PC-9 (cell line): ENCODE results near the gene SH3PXD2A. TPM values are rescaled to one million over a fixed set of nuclear protein-coding genes. Genes with fewer than 3 reads are reported as not detected.

Experiments
- BruUV-seq: library from RNA; stranded (reverse); fragments of 400-500 nt; replicated peaks from 2 replicates; lab custom pipeline; 2021; lab: Mats Ljungman, UMichigan
- CTCF ChIA-PET: fragments of 300-600 bp; sonication (Branson Sonifier 250); formaldehyde crosslinking; loops from one replicate; lab custom pipeline; 2022; ENCODE audit warnings: antibody characterized with exemption; lab: Charles Lee
- POLR2A ChIA-PET: fragments of 300-600 bp; sonication (Branson Sonifier 250); formaldehyde crosslinking; loops from one replicate; lab custom pipeline; 2022; ENCODE audit warnings: antibody characterized with exemption; ENCODE audit not compliant: unreplicated experiment; lab: Charles Lee
- DNase-seq, 2 experiments: peaks; one replicate each; pipeline versions ENCODE4 v3.0.0 to v3.0.0-alpha.2; 2015 to 2022; ENCODE audit warnings: mixed read lengths in 1 of 2
- H2AFZ ChIP-seq: fragments of 200-600 bp; sonication (generic); 2 replicates; pipeline ENCODE4 v1.8.1; 2017; ENCODE audit warnings: antibody characterized with exemption
- H3F3A ChIP-seq: fragments of 200-600 bp; sonication (generic); 2 replicates; pipeline ENCODE4 v1.8.1; 2017; ENCODE audit warnings: antibody characterized with exemption, mild to moderate bottlenecking, low read depth; ENCODE audit not compliant: insufficient read depth
- H3K27ac ChIP-seq: fragments of 200-600 bp; sonication (generic); 2 replicates; pipeline ENCODE4 v1.6.1; 2016; ENCODE audit warnings: mixed run types
- H3K27me3 ChIP-seq: fragments of 200-600 bp; sonication (generic); 2 replicates; pipeline ENCODE4 v1.6.1; 2016; ENCODE audit warnings: low read depth, mixed run types; ENCODE audit not compliant: insufficient read depth
- H3K36me3 ChIP-seq: fragments of 200-600 bp; sonication (generic); 2 replicates; pipeline ENCODE4 v1.6.1; 2016; ENCODE audit warnings: low read depth, mixed run types
- H3K4me1 ChIP-seq: fragments of 200-600 bp; sonication (generic); replicated peaks from 2 replicates; pipeline ENCODE4 v1.6.1; 2016; ENCODE audit warnings: mixed run types; ENCODE audit not compliant: insufficient read depth
- H3K4me2 ChIP-seq: fragments of 200-600 bp; sonication (generic); 2 replicates; pipeline ENCODE4 v1.6.1; 2017; ENCODE audit warnings: mixed run types
- H3K4me3 ChIP-seq: fragments of 200-600 bp; sonication (generic); 2 replicates; pipeline ENCODE4 v1.6.1; 2016; ENCODE audit warnings: mixed run types
- H3K79me2 ChIP-seq: fragments of 200-600 bp; sonication (generic); 2 replicates; pipeline ENCODE4 v1.6.1; 2017; ENCODE audit warnings: low read depth, mixed run types
- H3K9me2 ChIP-seq: fragments of 200-600 bp; sonication (generic); 2 replicates; pipeline ENCODE4 v1.8.1; 2017; ENCODE audit warnings: mild to moderate bottlenecking; ENCODE audit not compliant: insufficient read depth
- H3K9me3 ChIP-seq: fragments of 200-600 bp; sonication (generic); 2 replicates; pipeline ENCODE4 v1.8.1; 2016; ENCODE audit warnings: low read depth; ENCODE audit not compliant: insufficient read depth
- H4K20me1 ChIP-seq: fragments of 200-600 bp; sonication (generic); 2 replicates; pipeline ENCODE4 v1.8.1; 2017; ENCODE audit not compliant: insufficient read depth
- EZH2 ChIP-seq: fragments of 200-600 bp; sonication (generic); IDR thresholded peaks from 2 replicates; pipeline ENCODE4 v1.8.0; 2017; ENCODE audit warnings: antibody characterized with exemption, low read depth
- intact Hi-C: fragments of 100-400 bp; cut with micrococcal nuclease; formaldehyde crosslinking; loops from one replicate; pipeline ENCODE4 v1.10.0; 2022; ENCODE audit not compliant: unreplicated experiment
- total RNA-seq: library from RNA; stranded (reverse); gene quantifications from 2 replicates; pipeline ENCODE4 v1.2.3, GENCODE V29; 2021
- TF ChIP-seq, protein P1 (sequence below): fragments of 200-600 bp; sonication (generic); conservative IDR thresholded peaks from 2 replicates; pipeline ENCODE4 v1.6.1; 2017; ENCODE audit warnings: mixed run types, antibody characterized with exemption, mild to moderate bottlenecking, moderate library complexity

SH3PXD2A gene
- total RNA-seq, 1 experiment from 2014 or later, result 12.5 TPM

- H3K27me3 ChIP-seq, result no peaks in the 10 kb centered on the region
- no peak overlapping the region for H3K27ac ChIP-seq
- H3K4me3 ChIP-seq, result no peak overlapping the region
- H4K20me1 ChIP-seq, result no peaks in the 10 kb centered on the region
- H3K36me3 ChIP-seq, result no peaks in the 10 kb centered on the region
- H3K79me2 ChIP-seq, result no peaks in the 10 kb centered on the region
- H2AFZ ChIP-seq, result no peak overlapping the region
- BruUV-seq, result no TSS peak
- H3F3A ChIP-seq, result no peaks in the 10 kb centered on the region
- TF ChIP-seq, protein P1, sequence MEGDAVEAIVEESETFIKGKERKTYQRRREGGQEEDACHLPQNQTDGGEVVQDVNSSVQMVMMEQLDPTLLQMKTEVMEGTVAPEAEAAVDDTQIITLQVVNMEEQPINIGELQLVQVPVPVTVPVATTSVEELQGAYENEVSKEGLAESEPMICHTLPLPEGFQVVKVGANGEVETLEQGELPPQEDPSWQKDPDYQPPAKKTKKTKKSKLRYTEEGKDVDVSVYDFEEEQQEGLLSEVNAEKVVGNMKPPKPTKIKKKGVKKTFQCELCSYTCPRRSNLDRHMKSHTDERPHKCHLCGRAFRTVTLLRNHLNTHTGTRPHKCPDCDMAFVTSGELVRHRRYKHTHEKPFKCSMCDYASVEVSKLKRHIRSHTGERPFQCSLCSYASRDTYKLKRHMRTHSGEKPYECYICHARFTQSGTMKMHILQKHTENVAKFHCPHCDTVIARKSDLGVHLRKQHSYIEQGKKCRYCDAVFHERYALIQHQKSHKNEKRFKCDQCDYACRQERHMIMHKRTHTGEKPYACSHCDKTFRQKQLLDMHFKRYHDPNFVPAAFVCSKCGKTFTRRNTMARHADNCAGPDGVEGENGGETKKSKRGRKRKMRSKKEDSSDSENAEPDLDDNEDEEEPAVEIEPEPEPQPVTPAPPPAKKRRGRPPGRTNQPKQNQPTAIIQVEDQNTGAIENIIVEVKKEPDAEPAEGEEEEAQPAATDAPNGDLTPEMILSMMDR, result no peak
- no peak for TF ChIP-seq EZH2
- no peaks in the 10 kb centered on the region for H3K4me1 ChIP-seq
- no peaks in the 10 kb centered on the region for H3K9me3 ChIP-seq
- H3K4me2 ChIP-seq, result no peak overlapping the region
- CTCF ChIA-PET, result no interaction called here
- POLR2A ChIA-PET, result no interaction called here
- no peaks in the 10 kb centered on the region for H3K9me2 ChIP-seq
- DNase-seq, result no peak
- intact Hi-C loops, result no loop called here
These were observed 12.8 kb downstream of the SH3PXD2A start for GRCh38 chr10:103842605-103843004.

DNA sequence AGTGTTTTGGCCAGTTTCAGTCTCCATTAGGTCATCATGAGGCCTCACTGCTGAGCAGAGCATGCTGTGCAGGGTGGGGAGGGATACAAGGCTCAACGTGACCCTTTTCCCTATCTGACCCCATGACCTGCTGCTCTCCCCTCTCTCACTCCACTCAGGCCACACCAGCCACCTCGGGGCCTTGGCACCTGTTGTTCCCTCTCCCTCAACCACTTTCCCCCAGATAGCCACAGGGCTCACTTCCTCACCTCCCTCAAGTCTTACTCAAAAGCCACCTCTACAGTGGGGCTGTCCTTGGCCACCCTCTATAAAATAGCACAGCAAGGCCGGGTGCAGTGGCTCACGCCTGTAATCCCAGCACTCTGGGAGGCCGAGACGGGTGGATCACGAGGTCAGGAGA lies 13.9 kb downstream of the SH3PXD2A start:
- CTCF ChIA-PET, result no interaction called here
- TF ChIP-seq, protein P1, result no peak
- no peak for TF ChIP-seq EZH2
- no peak for DNase-seq
- no TSS peak for BruUV-seq
- Histone ChIP-seq H3K9me2 (no peaks in the 10 kb centered on the region), H3K4me1 (no peaks in the 10 kb centered on the region), H3K27me3 (no peaks in the 10 kb centered on the region), H3K4me3 (no peak overlapping the region), H2AFZ (no peak overlapping the region), H3F3A (no peaks in the 10 kb centered on the region), H3K79me2 (no peaks in the 10 kb centered on the region), H3K9me3 (no peaks in the 10 kb centered on the region), H3K27ac (no peak overlapping the region), H3K36me3 (no peaks in the 10 kb centered on the region), H3K4me2 (no peak overlapping the region), H4K20me1 (no peaks in the 10 kb centered on the region)
- POLR2A ChIA-PET, result no interaction called here
- intact Hi-C loops, result no loop called here

DNA sequence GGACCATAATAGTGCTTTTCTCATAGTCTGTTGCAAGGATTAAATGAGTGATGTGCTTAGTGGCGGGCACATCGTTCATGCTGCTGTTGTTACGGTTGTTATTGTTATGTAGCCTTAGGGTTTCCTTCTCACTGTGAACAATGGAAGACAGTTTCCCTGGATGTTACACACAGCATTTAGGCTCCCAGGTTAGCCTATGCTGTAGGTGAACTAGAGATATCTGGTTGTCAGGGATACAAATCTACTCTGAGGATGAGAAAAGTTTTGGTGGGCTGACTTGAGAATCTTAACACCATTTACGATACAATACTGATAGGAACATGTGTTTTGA lies 14.7 kb downstream of the SH3PXD2A start:
- TF ChIP-seq, protein P1, result no peak
- TF ChIP-seq EZH2, result no peak
- CTCF ChIA-PET, result no interaction called here
- H3K4me1 ChIP-seq, result no peaks in the 10 kb centered on the region

More for the DNA sequence above, 14.7 kb downstream of the SH3PXD2A start:
- no peaks in the 10 kb centered on the region for H3K9me2 ChIP-seq
- no TSS peak for BruUV-seq
- H2AFZ ChIP-seq, result no peak overlapping the region
- no peaks in the 10 kb centered on the region for H4K20me1 ChIP-seq
- no peaks in the 10 kb centered on the region for H3K36me3 ChIP-seq
- H3K4me2 ChIP-seq, result no peak overlapping the region
- no peak overlapping the region for H3K27ac ChIP-seq
- H3K79me2 ChIP-seq, result no peaks in the 10 kb centered on the region
- no peaks in the 10 kb centered on the region for H3K9me3 ChIP-seq
- no peaks in the 10 kb centered on the region for H3K27me3 ChIP-seq
- H3F3A ChIP-seq, result no peaks in the 10 kb centered on the region
- no peak overlapping the region for H3K4me3 ChIP-seq
- intact Hi-C loops, result no loop called here
- POLR2A ChIA-PET, result no interaction called here
- DNase-seq, result no peak
